Peyer's patch (tissue), 4 donors: Measurements from ENCODE around the gene PLIN5.

Experiments used
- POLR2A ChIP-seq, 2 donors: fragments of 450-650 bp; IDR thresholded peaks; one replicate each; pipeline ENCODE4 v1.5.1; 2017; ENCODE audit warnings: antibody characterized with exemption in 2 of 2, mild to moderate bottlenecking in 2 of 2, moderate library complexity in 2 of 2
- TF ChIP-seq, protein P1 (sequence below), 6 experiments: fragments of 450-650 bp in 4 of 6; fragments of 200-600 bp in 2 of 6; sonication (generic) in 1 of 6; IDR thresholded peaks; one replicate each; pipeline ENCODE4 v1.5.1; 2017 to 2019; ENCODE audit warnings: antibody characterized with exemption in 6 of 6, mild to moderate bottlenecking in 3 of 6, moderate library complexity in 1 of 6

DNA sequence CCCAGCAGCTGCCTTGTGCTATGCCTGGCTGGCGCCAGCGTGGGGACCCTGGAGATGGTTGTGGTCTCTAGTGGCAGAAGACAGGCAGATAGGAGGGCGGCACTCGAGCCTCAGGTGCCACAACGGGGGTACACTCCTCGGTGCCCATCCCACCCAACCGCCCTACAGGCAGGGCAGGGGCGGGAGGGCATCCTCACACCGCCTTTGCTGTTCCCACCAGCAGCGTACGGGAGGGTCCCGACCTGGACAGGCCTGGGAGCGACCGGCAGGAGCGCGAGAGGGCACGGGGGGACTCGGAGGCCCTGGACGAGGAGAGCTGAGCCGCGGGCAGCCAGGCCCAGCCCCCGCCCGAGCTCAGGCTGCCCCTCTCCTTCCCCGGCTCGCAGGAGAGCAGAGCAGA, 33.3 kb downstream of the PLIN5 start:
- TF ChIP-seq, protein P1, sequence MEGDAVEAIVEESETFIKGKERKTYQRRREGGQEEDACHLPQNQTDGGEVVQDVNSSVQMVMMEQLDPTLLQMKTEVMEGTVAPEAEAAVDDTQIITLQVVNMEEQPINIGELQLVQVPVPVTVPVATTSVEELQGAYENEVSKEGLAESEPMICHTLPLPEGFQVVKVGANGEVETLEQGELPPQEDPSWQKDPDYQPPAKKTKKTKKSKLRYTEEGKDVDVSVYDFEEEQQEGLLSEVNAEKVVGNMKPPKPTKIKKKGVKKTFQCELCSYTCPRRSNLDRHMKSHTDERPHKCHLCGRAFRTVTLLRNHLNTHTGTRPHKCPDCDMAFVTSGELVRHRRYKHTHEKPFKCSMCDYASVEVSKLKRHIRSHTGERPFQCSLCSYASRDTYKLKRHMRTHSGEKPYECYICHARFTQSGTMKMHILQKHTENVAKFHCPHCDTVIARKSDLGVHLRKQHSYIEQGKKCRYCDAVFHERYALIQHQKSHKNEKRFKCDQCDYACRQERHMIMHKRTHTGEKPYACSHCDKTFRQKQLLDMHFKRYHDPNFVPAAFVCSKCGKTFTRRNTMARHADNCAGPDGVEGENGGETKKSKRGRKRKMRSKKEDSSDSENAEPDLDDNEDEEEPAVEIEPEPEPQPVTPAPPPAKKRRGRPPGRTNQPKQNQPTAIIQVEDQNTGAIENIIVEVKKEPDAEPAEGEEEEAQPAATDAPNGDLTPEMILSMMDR (IDR thresholded peaks at IDR 0.05): no peak
- TF ChIP-seq POLR2A (IDR thresholded peaks at IDR 0.05): no peak
